Vagina (tissue), 2 donors: ENCODE results near the gene ALS2. TPM values are rescaled to one million over a fixed set of nuclear protein-coding genes. Genes with fewer than 3 reads are reported as not detected.

Source experiments
- DNase-seq, 2 donors: peaks; one replicate each; pipeline ENCODE4 v3.0.0-alpha.2; 2017; ENCODE audit errors: extremely low spot score in 2 of 2
- H3K27ac ChIP-seq: fragments of 200-600 bp; sonication (generic); one replicate; pipeline ENCODE4 v1.5.1; 2019
- H3K27me3 ChIP-seq: fragments of 200-600 bp; sonication (generic); one replicate; pipeline ENCODE4 v1.5.1; 2019
- H3K36me3 ChIP-seq, 2 donors: fragments of 200-600 bp; sonication (generic); one replicate each; pipeline ENCODE4 v1.5.1; 2017 to 2019
- H3K4me1 ChIP-seq: fragments of 200-600 bp; sonication (generic); one replicate; pipeline ENCODE4 v1.5.1; 2019
- H3K4me3 ChIP-seq, 2 donors: fragments of 200-600 bp; sonication (generic); 1 replicate in 1 of 2; 2 replicates in 1 of 2; pipeline ENCODE4 v1.5.1; 2016 to 2019
- H3K9me3 ChIP-seq: fragments of 200-600 bp; sonication (generic); one replicate; pipeline ENCODE4 v1.5.1; 2019
- POLR2A ChIP-seq, 2 donors: fragments of 450-650 bp; IDR thresholded peaks; one replicate each; pipeline ENCODE4 v1.6.1; 2017; ENCODE audit warnings: antibody characterized with exemption in 2 of 2, mild to moderate bottlenecking in 2 of 2, moderate library complexity in 2 of 2
- POLR2AphosphoS5 ChIP-seq, 2 donors: sonication (generic); formaldehyde crosslinking; IDR thresholded peaks; one replicate each; pipeline ENCODE4 v1.9.0; 2017; ENCODE audit warnings: antibody characterized with exemption in 2 of 2, mild to moderate bottlenecking in 2 of 2, low read depth in 1 of 2; ENCODE audit not compliant: insufficient read depth in 1 of 2
- intact Hi-C: fragments of 100-400 bp; cut with DNase I; formaldehyde crosslinking; loops from one replicate; pipeline ENCODE4 v1.15.1; 2023
- small RNA-seq: library from RNA; depleted of rRNA; stranded (forward); fragments of <200 nt; gene quantifications from one replicate; pipeline ENCODE3, GENCODE V24; 2016
- total RNA-seq: library from RNA; depleted of rRNA; stranded (reverse); fragments of >200 nt; gene quantifications from one replicate; pipeline ENCODE4 v1.2.3, GENCODE V29; 2016
- TF ChIP-seq, protein P1 (sequence below), 3 experiments: fragments of 450-650 bp in 2 of 3; fragments of 200-600 bp in 1 of 3; sonication (generic) in 1 of 3; IDR thresholded peaks; one replicate each; pipeline ENCODE4 v1.5.1; 2017 to 2019; ENCODE audit warnings: antibody characterized with exemption in 3 of 3, mild to moderate bottlenecking in 2 of 3, moderate library complexity in 2 of 3

Gene ALS2
- total RNA-seq, 1 donor from 2014 or later, result 9.3 TPM

DNA sequence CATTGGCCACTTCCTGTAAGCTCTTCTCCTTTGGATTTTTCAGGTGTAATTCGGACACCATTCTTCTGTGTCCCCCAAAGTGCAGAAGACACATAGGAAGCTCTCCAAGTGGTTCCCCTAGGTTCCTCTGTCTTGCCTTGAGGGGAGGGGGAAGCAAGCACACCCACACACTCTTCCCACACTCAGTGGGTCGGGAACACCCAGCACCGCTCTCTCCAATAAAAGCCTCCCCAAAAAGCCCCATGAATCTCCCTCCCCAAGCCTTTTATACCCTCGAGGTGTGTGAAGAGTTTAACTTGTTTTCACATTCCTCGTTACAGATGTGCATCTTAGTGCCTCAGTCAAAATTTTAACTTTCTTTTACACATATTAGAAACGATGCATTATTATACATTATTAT lies 127.5 kb downstream of the ALS2 start:
- no peak for TF ChIP-seq POLR2A (IDR thresholded peaks at IDR 0.05)
- TF ChIP-seq POLR2AphosphoS5 (IDR thresholded peaks at IDR 0.05; ENCODE audit: insufficient read depth in 1 of 2, low read depth in 1 of 2), result no peak
- TF ChIP-seq, protein P1, sequence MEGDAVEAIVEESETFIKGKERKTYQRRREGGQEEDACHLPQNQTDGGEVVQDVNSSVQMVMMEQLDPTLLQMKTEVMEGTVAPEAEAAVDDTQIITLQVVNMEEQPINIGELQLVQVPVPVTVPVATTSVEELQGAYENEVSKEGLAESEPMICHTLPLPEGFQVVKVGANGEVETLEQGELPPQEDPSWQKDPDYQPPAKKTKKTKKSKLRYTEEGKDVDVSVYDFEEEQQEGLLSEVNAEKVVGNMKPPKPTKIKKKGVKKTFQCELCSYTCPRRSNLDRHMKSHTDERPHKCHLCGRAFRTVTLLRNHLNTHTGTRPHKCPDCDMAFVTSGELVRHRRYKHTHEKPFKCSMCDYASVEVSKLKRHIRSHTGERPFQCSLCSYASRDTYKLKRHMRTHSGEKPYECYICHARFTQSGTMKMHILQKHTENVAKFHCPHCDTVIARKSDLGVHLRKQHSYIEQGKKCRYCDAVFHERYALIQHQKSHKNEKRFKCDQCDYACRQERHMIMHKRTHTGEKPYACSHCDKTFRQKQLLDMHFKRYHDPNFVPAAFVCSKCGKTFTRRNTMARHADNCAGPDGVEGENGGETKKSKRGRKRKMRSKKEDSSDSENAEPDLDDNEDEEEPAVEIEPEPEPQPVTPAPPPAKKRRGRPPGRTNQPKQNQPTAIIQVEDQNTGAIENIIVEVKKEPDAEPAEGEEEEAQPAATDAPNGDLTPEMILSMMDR (IDR thresholded peaks at IDR 0.05), result no peak

More for the DNA sequence above, 127.5 kb downstream of the ALS2 start:
- H3K4me3 ChIP-seq, result no peak overlapping the region
- intact Hi-C loops, result no loop called here
- H3K27me3 ChIP-seq, result no peaks in the 10 kb centered on the region
- no peaks in the 10 kb centered on the region for H3K36me3 ChIP-seq
- H3K9me3 ChIP-seq, result no peaks in the 10 kb centered on the region
- peak overlapping the region; percentile 57 for H3K27ac ChIP-seq
- DNase-seq, result no peak
- peaks cover 5% of the 10 kb centered on the region for H3K4me1 ChIP-seq

Small RNA genes within 50 kb of the gene (small RNA-seq; reads per million reads assigned to genes)
- gene RF00019 (not detected), gene UBE2V1P11 (not detected)

Other genes with a start within 250 kb of the ALS2 start
- gene TMEM237, start 137.4 kb downstream of the ALS2 start, total RNA-seq, result 29.5 TPM
- gene MPP4, start 82.3 kb downstream of the ALS2 start, total RNA-seq, result 0.74 TPM
- gene CDK15, start 25.6 kb upstream of the ALS2 start, total RNA-seq, result not detected